ENCODE data around the gene DST. TPM values are rescaled to one million over a fixed set of nuclear protein-coding genes. Genes with fewer than 3 reads are reported as not detected.
A peak's percentile ranks its signal among the peaks of the same experiment; 100 is the strongest.

DST gene
- polyA plus RNA-seq, 1 of the 3 experiments (the other 2 are of a cell fraction): 64.3 TPM

GRCh38 chr6:56542364-56543331 lies 100.0 kb downstream of the DST start (continued):
- peak; percentile 39; the same call in 1 of the 2 replicates for TF ChIP-seq REST (IDR thresholded peaks at IDR 0.05; ENCODE audit: low read depth, low read length)
- TF ChIP-seq FOXM1 (IDR thresholded peaks at IDR 0.05; ENCODE audit: low read depth): peak; percentile 55
- no peak for TF ChIP-seq JUND (IDR thresholded peaks at IDR 0.05)
- peak; percentile 90; the same call in 1 of the 2 replicates for TF ChIP-seq SIN3A (IDR thresholded peaks at IDR 0.05; ENCODE audit: borderline replicate concordance, low read depth, low read length)
- no peak for TF ChIP-seq CHD2 (IDR thresholded peaks at IDR 0.05; ENCODE audit: low read length, partially characterized antibody)
- 0 out of 2 replicates have a peak, but pooled peaks have one; percentile 7 for TF ChIP-seq SMC3 (IDR thresholded peaks at IDR 0.05; ENCODE audit: low read depth, low read length)
- no peak for TF ChIP-seq GATA2 (CRISPR knock-in tag; IDR thresholded peaks at IDR 0.05)
- peak; percentile 16; the same call in 1 of the 2 replicates for TF ChIP-seq FOSL2 (IDR thresholded peaks at IDR 0.05; ENCODE audit: borderline replicate concordance, low read depth)
- no peak for TF ChIP-seq CTCF (IDR thresholded peaks at IDR 0.05)
- peak; percentile 31; the same call in 1 of the 2 replicates for TF ChIP-seq USF1 (IDR thresholded peaks at IDR 0.05; ENCODE audit: borderline replicate concordance, low read depth)
- TF ChIP-seq PBX3 (IDR thresholded peaks at IDR 0.05): peak; percentile 15; the same call in 1 of the 2 replicates
- no peak for TF ChIP-seq NFIC (IDR thresholded peaks at IDR 0.05; ENCODE audit: borderline replicate concordance)
- 0 out of 2 replicates have a peak, but pooled peaks have one; percentile 11 for TF ChIP-seq RAD21 (IDR thresholded peaks at IDR 0.05; ENCODE audit: low read length)
- TF ChIP-seq RCOR1 (IDR thresholded peaks at IDR 0.05; ENCODE audit: low read length): no peak; the same call in 1 of the 2 replicates

Data from SK-N-SH (cell line).